ENCODE data around the gene RNF144A.

Gene RNF144A

DNA sequence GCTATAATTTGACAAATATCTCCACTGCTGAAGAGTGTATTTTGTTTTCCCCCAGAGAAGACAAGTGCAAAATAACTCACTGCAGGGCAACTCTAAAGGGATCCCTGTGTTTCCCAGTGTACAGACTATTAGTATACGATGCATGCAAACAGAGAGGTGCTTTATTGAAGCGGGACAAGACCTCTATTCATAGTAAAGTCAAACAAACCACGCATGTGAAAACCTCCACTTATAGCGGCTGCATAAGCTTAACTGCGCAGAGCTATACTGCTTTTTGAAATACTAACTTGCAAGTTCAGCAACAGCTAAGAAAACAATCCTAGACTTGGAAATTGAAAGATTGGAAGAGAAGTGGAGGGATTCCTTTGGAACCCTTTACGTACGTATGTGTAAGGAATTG, 15.6 kb downstream of the RNF144A start:
- TF ChIP-seq FOXP2 (optimal IDR thresholded peaks at IDR 0.05; ENCODE audit: borderline replicate concordance, extremely low read depth, extremely low read length, insufficient read depth) (no peak), SIN3A (IDR thresholded peaks at IDR 0.05; ENCODE audit: borderline replicate concordance, insufficient read depth, low read length) (no peak), POLR2AphosphoS5 (IDR thresholded peaks at IDR 0.05; ENCODE audit: low read depth, low read length) (no peak), TAF1 (IDR thresholded peaks at IDR 0.05; ENCODE audit: borderline replicate concordance, insufficient read depth, low read length) (no peak)
- TF ChIP-seq, protein P1, sequence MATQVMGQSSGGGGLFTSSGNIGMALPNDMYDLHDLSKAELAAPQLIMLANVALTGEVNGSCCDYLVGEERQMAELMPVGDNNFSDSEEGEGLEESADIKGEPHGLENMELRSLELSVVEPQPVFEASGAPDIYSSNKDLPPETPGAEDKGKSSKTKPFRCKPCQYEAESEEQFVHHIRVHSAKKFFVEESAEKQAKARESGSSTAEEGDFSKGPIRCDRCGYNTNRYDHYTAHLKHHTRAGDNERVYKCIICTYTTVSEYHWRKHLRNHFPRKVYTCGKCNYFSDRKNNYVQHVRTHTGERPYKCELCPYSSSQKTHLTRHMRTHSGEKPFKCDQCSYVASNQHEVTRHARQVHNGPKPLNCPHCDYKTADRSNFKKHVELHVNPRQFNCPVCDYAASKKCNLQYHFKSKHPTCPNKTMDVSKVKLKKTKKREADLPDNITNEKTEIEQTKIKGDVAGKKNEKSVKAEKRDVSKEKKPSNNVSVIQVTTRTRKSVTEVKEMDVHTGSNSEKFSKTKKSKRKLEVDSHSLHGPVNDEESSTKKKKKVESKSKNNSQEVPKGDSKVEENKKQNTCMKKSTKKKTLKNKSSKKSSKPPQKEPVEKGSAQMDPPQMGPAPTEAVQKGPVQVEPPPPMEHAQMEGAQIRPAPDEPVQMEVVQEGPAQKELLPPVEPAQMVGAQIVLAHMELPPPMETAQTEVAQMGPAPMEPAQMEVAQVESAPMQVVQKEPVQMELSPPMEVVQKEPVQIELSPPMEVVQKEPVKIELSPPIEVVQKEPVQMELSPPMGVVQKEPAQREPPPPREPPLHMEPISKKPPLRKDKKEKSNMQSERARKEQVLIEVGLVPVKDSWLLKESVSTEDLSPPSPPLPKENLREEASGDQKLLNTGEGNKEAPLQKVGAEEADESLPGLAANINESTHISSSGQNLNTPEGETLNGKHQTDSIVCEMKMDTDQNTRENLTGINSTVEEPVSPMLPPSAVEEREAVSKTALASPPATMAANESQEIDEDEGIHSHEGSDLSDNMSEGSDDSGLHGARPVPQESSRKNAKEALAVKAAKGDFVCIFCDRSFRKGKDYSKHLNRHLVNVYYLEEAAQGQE (IDR thresholded peaks at IDR 0.05; ENCODE audit: insufficient read depth in 1 of 2, low read depth in 2 of 2, low read length in 2 of 2) = no peak

DNA sequence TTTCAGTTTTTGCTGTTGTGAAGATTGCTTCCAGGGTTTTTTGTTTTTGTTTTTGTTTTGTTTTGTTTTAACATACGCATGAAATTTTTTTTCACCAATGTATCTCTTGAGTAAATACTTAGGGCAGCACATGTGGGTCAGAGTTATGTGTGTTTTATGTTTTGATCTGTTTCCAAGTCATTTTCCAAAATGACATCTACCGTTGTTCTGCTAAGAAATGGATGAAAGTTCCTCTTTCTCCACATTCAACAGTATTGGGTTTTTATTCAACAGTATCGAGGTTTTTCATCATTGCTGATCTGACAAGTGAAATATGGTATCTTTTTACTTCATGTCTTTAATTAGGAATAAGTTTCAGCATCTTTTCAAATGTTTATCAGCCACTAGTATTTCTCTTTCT, 16.7 kb downstream of the RNF144A start:
- no peak for TF ChIP-seq POLR2AphosphoS5 (IDR thresholded peaks at IDR 0.05; ENCODE audit: low read depth, low read length)
- no peak for TF ChIP-seq FOXP2 (optimal IDR thresholded peaks at IDR 0.05; ENCODE audit: borderline replicate concordance, extremely low read depth, extremely low read length, insufficient read depth)
- no peak for TF ChIP-seq SIN3A (IDR thresholded peaks at IDR 0.05; ENCODE audit: borderline replicate concordance, insufficient read depth, low read length)
- TF ChIP-seq, protein P1 (IDR thresholded peaks at IDR 0.05; ENCODE audit: insufficient read depth in 1 of 2, low read depth in 2 of 2, low read length in 2 of 2) = no peak
- no peak for TF ChIP-seq TAF1 (IDR thresholded peaks at IDR 0.05; ENCODE audit: borderline replicate concordance, insufficient read depth, low read length)

DNA sequence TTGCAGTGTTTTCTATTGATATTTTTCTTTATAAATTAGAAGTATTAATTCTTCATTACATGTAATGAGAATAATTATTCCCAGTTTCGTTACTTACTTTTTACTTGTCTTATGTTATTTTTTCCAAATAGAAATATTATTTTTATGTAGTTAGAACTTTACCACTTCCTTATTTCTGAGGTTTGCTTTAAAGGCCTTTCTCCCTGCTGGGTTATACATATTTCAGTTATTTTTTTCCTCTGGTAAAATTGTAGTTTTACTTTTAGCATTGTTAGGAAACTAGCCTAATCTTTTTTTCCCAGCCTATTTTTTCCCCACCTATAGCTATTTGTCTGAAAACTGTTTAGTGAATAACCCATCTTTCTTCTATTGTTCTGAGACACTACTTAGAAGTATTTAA, 17.1 kb downstream of the RNF144A start:
- TF ChIP-seq, protein P1 (IDR thresholded peaks at IDR 0.05; ENCODE audit: insufficient read depth in 1 of 2, low read depth in 2 of 2, low read length in 2 of 2) = no peak
- TF ChIP-seq POLR2AphosphoS5 (IDR thresholded peaks at IDR 0.05; ENCODE audit: low read depth, low read length) (no peak), SIN3A (IDR thresholded peaks at IDR 0.05; ENCODE audit: borderline replicate concordance, insufficient read depth, low read length) (no peak), TAF1 (IDR thresholded peaks at IDR 0.05; ENCODE audit: borderline replicate concordance, insufficient read depth, low read length) (no peak), FOXP2 (optimal IDR thresholded peaks at IDR 0.05; ENCODE audit: borderline replicate concordance, extremely low read depth, extremely low read length, insufficient read depth) (no peak)

DNA sequence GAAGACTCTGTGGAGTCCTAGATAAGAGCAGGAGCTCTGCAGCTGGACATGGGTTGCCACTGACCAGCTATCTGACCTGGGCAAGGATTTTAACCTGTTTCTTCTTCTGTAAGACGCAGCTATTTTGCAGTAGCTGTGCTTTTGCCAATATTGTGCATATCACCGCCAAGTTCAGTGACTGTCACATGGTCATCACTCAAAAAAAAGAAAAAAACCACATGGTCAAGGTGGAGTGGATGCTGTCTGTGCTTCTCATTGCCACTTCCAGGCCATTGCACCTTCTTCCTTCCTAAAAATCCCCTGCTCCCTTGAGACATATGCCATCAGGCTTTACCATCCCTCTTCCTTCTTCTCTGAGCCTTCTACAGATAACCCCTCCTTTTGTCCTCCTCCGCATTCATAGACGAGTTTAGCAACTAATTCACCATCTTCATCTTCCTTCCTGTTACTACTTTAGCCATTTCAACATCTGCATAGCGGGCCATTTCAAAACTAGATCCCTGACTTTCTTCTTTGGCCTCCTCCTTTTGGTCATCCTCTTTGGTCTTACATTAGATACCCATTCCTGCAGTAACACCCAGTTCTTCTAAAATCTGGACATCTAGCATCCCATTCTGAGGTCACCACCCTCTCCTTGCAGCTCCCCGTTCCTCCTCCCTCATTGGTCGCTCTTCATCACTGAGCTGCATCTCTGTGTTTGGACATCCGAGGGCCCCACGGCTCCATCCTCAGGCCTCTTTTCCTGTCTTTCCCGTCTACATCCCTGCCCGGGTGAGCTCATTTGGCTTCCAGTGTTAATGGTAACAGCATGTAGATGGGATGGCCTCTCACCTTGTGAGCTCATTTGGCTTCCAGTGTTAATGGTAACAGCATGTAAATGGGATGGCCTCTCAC, 17.8 kb downstream of the RNF144A start:
- TF ChIP-seq SIN3A (IDR thresholded peaks at IDR 0.05; ENCODE audit: borderline replicate concordance, insufficient read depth, low read length) (no peak), POLR2AphosphoS5 (IDR thresholded peaks at IDR 0.05; ENCODE audit: low read depth, low read length) (no peak), FOXP2 (optimal IDR thresholded peaks at IDR 0.05; ENCODE audit: borderline replicate concordance, extremely low read depth, extremely low read length, insufficient read depth) (no peak), TAF1 (IDR thresholded peaks at IDR 0.05; ENCODE audit: borderline replicate concordance, insufficient read depth, low read length) (no peak)
- TF ChIP-seq, protein P1 (IDR thresholded peaks at IDR 0.05; ENCODE audit: insufficient read depth in 1 of 2, low read depth in 2 of 2, low read length in 2 of 2) = no peak
